Endothelial cell of umbilical vein (primary cell): ENCODE results near the gene MECP2. TPM values are rescaled to one million over a fixed set of nuclear protein-coding genes. Genes with fewer than 3 reads are reported as not detected.

ENCODE experiments used
- BruUV-seq: library from RNA; stranded (reverse); fragments of 400-500 nt; replicated peaks from 2 replicates; lab custom pipeline; 2021; lab: Mats Ljungman, UMichigan
- CTCF ChIA-PET: fragments of 300-600, 350-600 bp; sonication (Branson Sonifier 250); formaldehyde crosslinking; loops from one replicate; lab custom pipeline; 2021; ENCODE audit warnings: antibody characterized with exemption, inconsistent platforms; lab: Charles Lee
- POLR2A ChIA-PET: fragments of 300-600, 350-600 bp; sonication (Branson Sonifier 250); formaldehyde crosslinking; loops from one replicate; lab custom pipeline; 2021; ENCODE audit warnings: antibody characterized with exemption, inconsistent platforms; lab: Charles Lee
- DNase-seq: peaks from one replicate; pipeline ENCODE4 v3.0.0-alpha.2; 2011; ENCODE audit warnings: low read depth, low spot score
- FAIRE-seq: peaks from 2 replicates; lab custom pipeline; 2011; peaks lifted over from hg19 to GRCh38; lab: Jason Lieb, UNC
- H2AFZ ChIP-seq: 2 replicates; pipeline ENCODE4 v1.6.0; 2012; ENCODE audit warnings: low read depth, low read length, control low read depth, inconsistent platforms
- H3K27ac ChIP-seq: 2 replicates; pipeline ENCODE4 v1.5.1; 2011; ENCODE audit warnings: low read depth, mild to moderate bottlenecking, control low read depth, low read length, moderate library complexity; ENCODE audit not compliant: insufficient read depth
- H3K27me3 ChIP-seq, 2 experiments: 2 replicates each; pipeline versions ENCODE4 v1.6.0 to v1.6.1; 2011; ENCODE audit warnings: low read length in 2 of 2, mixed read lengths in 1 of 2; ENCODE audit not compliant: control insufficient read depth in 2 of 2, insufficient read depth in 2 of 2
- H3K36me3 ChIP-seq, 2 experiments: 2 replicates in 1 of 2; 3 replicates in 1 of 2; pipeline ENCODE4 v1.5.1; 2011; ENCODE audit warnings: low read length in 2 of 2, mild to moderate bottlenecking in 1 of 2, moderate library complexity in 1 of 2; ENCODE audit not compliant: control insufficient read depth in 2 of 2, insufficient read depth in 2 of 2; ENCODE audit errors: extremely low read depth in 1 of 2
- H3K4me1 ChIP-seq: 3 replicates; pipeline ENCODE4 v1.5.1; 2011; ENCODE audit warnings: mild to moderate bottlenecking, low read length; ENCODE audit not compliant: control insufficient read depth, insufficient read depth; ENCODE audit errors: extremely low read depth
- H3K4me2 ChIP-seq: 2 replicates; pipeline ENCODE4 v1.6.1; 2011; ENCODE audit warnings: low read length, control low read depth, mixed read lengths; ENCODE audit not compliant: insufficient read depth
- H3K4me3 ChIP-seq, 3 experiments: fragments of 200-600 bp in 1 of 3; sonication (generic), shearing (Covaris generic) in 1 of 3; replicated peaks in 1 of 3; 2 replicates each; pipeline ENCODE4 v1.5.1; 2011 to 2016; ENCODE audit warnings: control low read depth in 3 of 3, low read length in 3 of 3, mild to moderate bottlenecking in 2 of 3, inconsistent platforms in 1 of 3, low read depth in 1 of 3, moderate library complexity in 1 of 3; ENCODE audit not compliant: insufficient read depth in 1 of 3
- H3K79me2 ChIP-seq: 2 replicates; pipeline ENCODE4 v1.6.0; 2012; ENCODE audit warnings: low read length, inconsistent platforms; ENCODE audit not compliant: control insufficient read depth, insufficient read depth
- H3K9ac ChIP-seq: replicated peaks from 2 replicates; pipeline ENCODE3; 2011; ENCODE audit warnings: low read length, control low read depth; ENCODE audit not compliant: insufficient read depth; ENCODE audit errors: extremely low read depth
- H3K9me1 ChIP-seq: replicated peaks from 3 replicates; pipeline ENCODE4 v1.6.0; 2011; ENCODE audit warnings: mild to moderate bottlenecking, low read length; ENCODE audit not compliant: control insufficient read depth, insufficient read depth; ENCODE audit errors: extremely low read depth
- H3K9me3 ChIP-seq: replicated peaks from 2 replicates; pipeline ENCODE4 v1.5.1; 2012; ENCODE audit warnings: low read length, inconsistent platforms; ENCODE audit not compliant: control insufficient read depth, insufficient read depth
- H4K20me1 ChIP-seq: replicated peaks from 2 replicates; pipeline ENCODE3; 2011; ENCODE audit warnings: mild to moderate bottlenecking, low read length; ENCODE audit not compliant: control insufficient read depth, insufficient read depth; ENCODE audit errors: extremely low read depth
- CTCF ChIP-seq, 2 donors: IDR thresholded peaks; 1 replicate in 1 of 2; 2 replicates in 1 of 2; pipeline ENCODE4 v1.5.1; 2011; ENCODE audit warnings: low read length in 2 of 2, mild to moderate bottlenecking in 2 of 2, moderate library complexity in 2 of 2, control low read depth in 1 of 2, inconsistent platforms in 1 of 2, low read depth in 1 of 2; ENCODE audit not compliant: insufficient read depth in 1 of 2; ENCODE audit errors: extremely low read depth in 1 of 2
- EZH2 ChIP-seq: IDR thresholded peaks from 2 replicates; pipeline ENCODE4 v1.6.1; 2012; ENCODE audit warnings: borderline replicate concordance, low read depth, mild to moderate bottlenecking, moderate library complexity, low read length, inconsistent platforms; ENCODE audit not compliant: severe bottlenecking
- GATA2 ChIP-seq: IDR thresholded peaks from 2 replicates; pipeline ENCODE4 v1.7.0; 2011; ENCODE audit warnings: low read depth, mild to moderate bottlenecking, moderate library complexity, mixed read lengths, low read length; ENCODE audit not compliant: insufficient read length, insufficient read depth
- JUN ChIP-seq: IDR thresholded peaks from 2 replicates; pipeline ENCODE4 v1.6.1; 2011; ENCODE audit warnings: borderline replicate concordance, low read depth; ENCODE audit not compliant: insufficient read length, insufficient read depth
- MAX ChIP-seq: IDR thresholded peaks from 2 replicates; pipeline ENCODE4 v1.6.1; 2011; ENCODE audit not compliant: insufficient read depth, insufficient read length
- MYC ChIP-seq: IDR thresholded peaks from one replicate; pipeline ENCODE4 v1.6.1; 2011; ENCODE audit warnings: mild to moderate bottlenecking, low read depth, low read length
- POLR2A ChIP-seq: IDR thresholded peaks from 2 replicates; pipeline ENCODE4 v1.6.1; 2012; ENCODE audit warnings: low read depth, mild to moderate bottlenecking, control low read depth, low read length
- dilution Hi-C: fragments of 300-500 bp; cut with MboI; formaldehyde crosslinking; loops from one replicate; pipeline ENCODE4 v1.15.0; 2019; ENCODE audit warnings: low sequenced_read_pairs; ENCODE audit not compliant: extremely low pct_ligation_motif_present
- intact Hi-C: fragments of 100-400 bp; cut with micrococcal nuclease; formaldehyde crosslinking; loops from one replicate; pipeline ENCODE4 v1.10.0; 2022
- polyA plus RNA-seq, 4 experiments: library from polyadenylated mRNA; depleted of rRNA in 3 of 4; stranded (reverse) in 3 of 4; unstranded in 1 of 4; fragments of >200 nt; gene quantifications; 2 replicates each; pipeline versions ENCODE4 v1.2.1 to v1.2.3, GENCODE V29; 2011 to 2012; ENCODE audit warnings: missing spikeins in 1 of 4
- total RNA-seq: library from RNA; stranded (reverse); gene quantifications from 2 replicates; pipeline ENCODE4 v1.2.3, GENCODE V29; 2021

The MECP2 gene
- total and polyA plus RNA-seq, 2 donors (not counting 3 experiments of a cell fraction or from before 2014, with no cell fraction given) = 9.0 to 45.3 TPM

- dilution Hi-C loops = no loop called here
- DNase-seq = no peak
- intact Hi-C loops = loop anchor here (1.0 to 2.0 kb wide), 4 partner anchors 40 to 125 kb away; partner anchors contain the start of gene HCFC1
- Histone ChIP-seq H4K20me1 (peaks cover 3% of the 10 kb centered on the region), H2AFZ (no peak overlapping the region), H3K9me1 (no peaks in the 10 kb centered on the region), H3K4me1 (peaks cover 24% of the 10 kb centered on the region), H3K4me2 (peak overlapping the region; percentile 88), H3K27me3 (peaks cover 0 to 3% of the 10 kb centered on the region in 2 experiments), H3K9ac (peak overlapping the region; percentile 62), H3K79me2 (peaks cover 53% of the 10 kb centered on the region), H3K9me3 (no peaks in the 10 kb centered on the region), H3K36me3 (peaks cover 0 to 2% of the 10 kb centered on the region in 2 experiments), H3K27ac (peak overlapping the region; percentile 5), H3K4me3 (peak overlapping the region; percentile 71 to 76 (median 74))
- ChIA-PET CTCF (interaction anchor here (1.4 to 1.5 kb wide), 2 partner anchors 13 to 83 kb away, joined by 3 to 6 read pairs; no protein-coding TSS in a partner anchor), POLR2A (no interaction called here)
- no peak for FAIRE-seq
- TF ChIP-seq MAX = no peak
- no peak for TF ChIP-seq CTCF (IDR thresholded peaks at IDR 0.05; ENCODE audit: extremely low read depth in 1 of 2, insufficient read depth in 1 of 2, low read depth in 1 of 2, low read length in 2 of 2)
- no peak for TF ChIP-seq GATA2
- TF ChIP-seq MYC = no peak
- no peak for TF ChIP-seq JUN
- TF ChIP-seq EZH2 = no peak
- TF ChIP-seq POLR2A = no peak
- BruUV-seq = TSS peak; percentile 35
Observed at GRCh38 chrX:154096140-154097002, 1.1 kb downstream of the MECP2 start.
